ENCODE results near the gene TMEM79. TPM values are rescaled to one million over a fixed set of nuclear protein-coding genes. Genes with fewer than 3 reads are reported as not detected.
"Not testable (repeated sequence)": the region's sequence is repeated elsewhere in the genome, so short reads cannot be mapped to it uniquely, and the experiment has no call there.

Gene TMEM79
- total RNA-seq, 2 donors from 2014 or later, result 3.9 to 4.0 TPM

- no peak for ATAC-seq
- no peak for DNase-seq
- intact Hi-C loops (cut with DNase I, micrococcal nuclease), result no loop called here
Measured at GRCh38 chr1:156293895-156294294, 9.8 kb downstream of the TMEM79 start.

DNA sequence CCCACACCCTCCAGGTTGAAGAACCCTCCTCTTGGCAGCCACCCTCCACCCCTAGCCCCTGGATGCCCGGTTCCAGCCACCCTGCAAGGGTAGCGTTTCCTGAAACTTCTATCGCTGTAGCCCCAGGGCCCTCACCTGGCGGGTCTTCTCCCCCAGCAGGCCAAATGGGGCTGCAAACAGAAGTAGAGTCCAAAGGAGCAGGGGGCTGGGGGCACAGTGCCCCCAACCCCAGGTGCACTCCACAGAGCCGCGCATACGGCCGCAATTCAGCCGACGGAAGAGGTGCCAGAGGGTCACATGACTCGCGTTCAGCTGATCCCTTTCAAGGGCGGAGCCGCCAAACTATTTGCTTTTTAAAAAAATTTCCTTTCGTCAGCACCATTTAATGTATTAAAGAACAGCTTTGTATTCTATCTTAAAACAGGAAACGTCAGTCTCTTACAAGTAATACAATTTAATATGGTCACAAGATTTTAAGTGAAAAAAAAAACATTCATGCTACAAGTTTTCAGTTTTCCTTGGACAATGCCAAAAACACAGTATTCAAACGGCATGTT is 11.3 kb downstream of the TMEM79 start, which contains the start of gene GLMP:
TSS of gene GLMP (minus strand) at position 289 of the 557 bp plus-strand sequence. CDS start at position 255, 34 bp downstream.
- intact Hi-C loops (cut with DNase I, micrococcal nuclease), result no loop called here
- ATAC-seq, result peak; percentile 62
- peak; percentile 69 to 84 for DNase-seq

DNA sequence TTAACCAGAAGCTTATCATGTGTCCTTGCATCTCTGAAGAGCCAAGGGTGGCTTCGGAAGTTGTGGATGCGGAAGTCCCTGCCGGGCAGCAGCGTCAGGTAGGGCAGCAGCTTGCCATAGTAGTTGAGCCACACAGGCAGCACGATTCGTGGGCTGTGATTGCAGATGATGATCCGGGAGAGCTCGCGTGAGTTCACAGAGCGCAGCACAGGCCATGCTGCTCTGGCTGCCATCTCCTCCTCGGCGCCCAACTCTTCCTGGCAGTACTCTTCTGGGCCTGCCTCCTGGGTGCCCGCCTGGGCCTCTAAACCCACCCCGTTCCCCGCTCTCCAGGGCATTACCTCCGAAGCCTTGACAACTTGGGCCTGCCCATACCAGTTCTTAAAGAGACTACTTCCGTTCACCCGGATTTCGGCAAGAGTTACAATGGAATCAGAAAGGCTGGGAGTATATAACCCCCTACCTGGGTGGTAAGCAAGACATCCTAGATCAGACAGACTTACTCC is 14.8 kb downstream of the TMEM79 start, which contains the start of gene VHLL:
TSS of gene VHLL (minus strand) at position 456 of the 506 bp plus-strand sequence. CDS start at position 338, 118 bp downstream.
- DNase-seq (no peak), ATAC-seq (no peak)
- intact Hi-C loops (cut with DNase I, micrococcal nuclease), result no loop called here

DNA sequence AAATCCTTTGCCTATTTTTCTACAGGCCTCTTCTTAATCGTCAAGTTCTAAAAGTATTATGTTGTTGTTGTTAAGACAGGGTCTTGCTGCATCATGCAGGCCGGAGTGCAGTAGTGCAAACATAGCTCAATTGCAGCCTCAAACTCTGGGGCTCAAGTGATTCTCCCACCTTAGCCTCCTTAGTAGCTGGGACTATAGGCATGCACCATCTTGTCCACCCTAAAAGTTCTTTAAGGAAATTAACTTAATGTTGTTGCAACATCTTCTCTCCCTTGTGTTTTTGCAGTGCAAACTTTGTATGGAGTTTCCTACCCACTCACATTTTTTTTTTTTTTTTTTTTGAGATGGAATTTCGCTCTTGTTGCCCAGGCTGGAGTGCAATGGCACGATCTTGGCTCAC is 19.1 kb downstream of the TMEM79 start:
- ATAC-seq, result no peak
- DNase-seq, result no peak
- intact Hi-C loops (cut with DNase I, micrococcal nuclease), result no loop called here

GRCh38 chr1:156305215-156305614 is 21.1 kb downstream of the TMEM79 start:
- intact Hi-C loops (cut with DNase I, micrococcal nuclease), result no loop called here
- no peak for DNase-seq
- ATAC-seq, result no peak

DNA sequence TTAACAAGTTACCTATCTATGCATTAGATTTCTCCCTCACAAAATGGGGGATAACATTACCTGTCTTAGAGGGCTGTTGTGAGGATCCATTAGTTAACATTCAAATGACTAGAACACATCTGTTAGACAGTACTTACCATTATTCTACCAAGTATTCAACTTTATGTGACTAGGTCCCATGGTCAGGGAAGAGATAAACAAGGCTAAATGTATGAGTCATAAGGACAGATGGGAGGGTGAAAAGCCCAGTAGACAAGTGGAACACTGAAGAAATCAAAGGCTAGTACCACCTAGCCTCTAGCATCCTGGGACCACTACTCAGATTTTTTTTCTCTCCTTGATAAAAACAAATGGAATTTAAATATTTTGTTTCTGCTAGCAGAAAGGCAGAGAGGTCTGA is 24.0 kb downstream of the TMEM79 start:
- ATAC-seq (no peak), DNase-seq (no peak)
- intact Hi-C loops (cut with DNase I, micrococcal nuclease), result no loop called here

- intact Hi-C loops (cut with DNase I, micrococcal nuclease), result no loop called here
- no peak for DNase-seq
Measured at GRCh38 chr1:156310962-156311361, 26.8 kb downstream of the TMEM79 start.

DNA sequence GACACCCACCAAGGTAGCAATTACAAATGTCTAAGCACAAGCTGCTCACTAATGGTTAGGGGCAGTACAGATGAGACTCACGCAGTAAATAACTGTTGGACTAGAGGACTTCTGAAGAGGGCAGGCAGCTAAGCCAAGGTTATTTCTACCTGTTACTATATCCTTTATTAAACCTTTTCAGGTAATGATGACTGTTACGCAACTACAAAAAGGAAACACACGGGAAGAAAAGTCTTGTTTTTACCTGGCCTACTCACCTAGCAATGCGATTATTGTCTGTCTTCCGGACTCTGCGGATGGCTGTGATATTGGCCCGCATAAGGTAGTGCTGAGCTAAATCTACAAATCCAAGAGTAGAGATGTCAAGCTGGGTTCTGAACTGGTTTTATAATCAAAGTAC is 32.8 kb downstream of the TMEM79 start:
- ATAC-seq, result no peak
- intact Hi-C loops (cut with DNase I, micrococcal nuclease), result no loop called here

More at GRCh38 chr1:156310962-156311361, 26.8 kb downstream of the TMEM79 start:
- ATAC-seq, result peak; percentile 25

GRCh38 chr1:156319664-156320063 is 35.5 kb downstream of the TMEM79 start:
- ATAC-seq, result no peak
- intact Hi-C loops (cut with DNase I, micrococcal nuclease), result no loop called here
- no peak for DNase-seq

More for the DNA sequence above, 32.8 kb downstream of the TMEM79 start:
- DNase-seq, result no peak

DNA sequence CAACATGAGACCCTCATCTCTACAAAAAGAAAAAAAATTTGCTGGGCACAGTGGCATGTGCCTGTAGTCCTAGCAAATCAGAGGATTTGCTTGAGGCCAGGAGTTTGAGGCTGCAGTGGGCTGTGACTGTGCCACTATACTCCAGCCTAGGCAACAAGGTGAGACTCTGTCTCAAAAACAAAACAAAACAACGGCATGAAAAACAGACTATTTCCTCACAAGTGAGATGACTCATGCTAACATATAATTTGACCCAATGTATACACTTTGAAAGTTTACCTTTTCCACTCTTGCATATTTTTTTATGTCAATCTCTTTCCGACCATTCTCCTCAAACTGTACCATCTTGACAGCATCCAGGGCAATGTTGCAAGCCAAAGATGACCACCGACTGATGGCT is 36.4 kb downstream of the TMEM79 start:
- ATAC-seq (no peak), DNase-seq (no peak)
- intact Hi-C loops (cut with DNase I, micrococcal nuclease), result no loop called here

DNA sequence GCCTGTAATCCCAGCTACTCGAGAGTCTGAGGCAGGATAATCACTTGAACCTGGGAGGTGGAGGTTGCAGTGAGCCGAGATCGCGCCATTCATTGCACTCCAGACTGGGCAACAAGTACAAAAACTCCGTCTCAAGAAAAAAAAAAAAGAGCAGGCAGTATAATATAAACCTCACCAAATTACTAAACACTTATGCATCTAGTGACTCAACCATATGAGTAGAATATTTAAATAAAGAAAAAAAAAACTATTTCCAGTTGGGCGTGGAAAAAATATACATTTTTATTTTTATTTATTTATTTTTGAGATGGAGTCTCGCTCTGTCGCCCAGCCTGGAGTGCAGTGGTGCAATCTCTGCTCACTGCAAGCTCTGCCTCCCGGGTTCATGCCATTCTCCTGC is 39.1 kb downstream of the TMEM79 start:
- intact Hi-C loops (cut with DNase I, micrococcal nuclease); DNase-seq; ATAC-seq: not testable (repeated sequence)

- DNase-seq (no peak), ATAC-seq (no peak)
- intact Hi-C loops (cut with DNase I, micrococcal nuclease), result no loop called here
Measured at GRCh38 chr1:156336242-156336641, 52.1 kb downstream of the TMEM79 start.

- intact Hi-C loops (cut with DNase I, micrococcal nuclease), result no loop called here
- DNase-seq (peak in 1 of 2 donors; percentile 11), ATAC-seq (no peak)
Measured at GRCh38 chr1:156337052-156337887, 53.1 kb downstream of the TMEM79 start.

DNA sequence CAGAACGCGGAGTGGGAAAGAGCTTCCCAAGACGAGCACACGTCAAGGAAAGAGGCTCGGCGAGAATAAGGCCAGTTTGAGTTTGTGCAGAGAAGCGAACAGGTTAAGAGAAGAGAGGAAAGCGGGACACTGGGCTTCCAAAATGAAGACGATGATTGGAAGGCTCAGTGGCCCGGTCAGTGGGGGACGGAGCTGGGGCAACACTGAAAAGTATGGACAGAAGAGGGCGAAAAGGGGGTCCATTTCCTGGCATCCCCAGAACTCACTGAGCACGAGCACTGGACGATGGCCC is 53.7 kb downstream of the TMEM79 start:
- ATAC-seq, result peak; percentile 17
- DNase-seq, result no peak
- intact Hi-C loops (cut with DNase I, micrococcal nuclease), result no loop called here

DNA sequence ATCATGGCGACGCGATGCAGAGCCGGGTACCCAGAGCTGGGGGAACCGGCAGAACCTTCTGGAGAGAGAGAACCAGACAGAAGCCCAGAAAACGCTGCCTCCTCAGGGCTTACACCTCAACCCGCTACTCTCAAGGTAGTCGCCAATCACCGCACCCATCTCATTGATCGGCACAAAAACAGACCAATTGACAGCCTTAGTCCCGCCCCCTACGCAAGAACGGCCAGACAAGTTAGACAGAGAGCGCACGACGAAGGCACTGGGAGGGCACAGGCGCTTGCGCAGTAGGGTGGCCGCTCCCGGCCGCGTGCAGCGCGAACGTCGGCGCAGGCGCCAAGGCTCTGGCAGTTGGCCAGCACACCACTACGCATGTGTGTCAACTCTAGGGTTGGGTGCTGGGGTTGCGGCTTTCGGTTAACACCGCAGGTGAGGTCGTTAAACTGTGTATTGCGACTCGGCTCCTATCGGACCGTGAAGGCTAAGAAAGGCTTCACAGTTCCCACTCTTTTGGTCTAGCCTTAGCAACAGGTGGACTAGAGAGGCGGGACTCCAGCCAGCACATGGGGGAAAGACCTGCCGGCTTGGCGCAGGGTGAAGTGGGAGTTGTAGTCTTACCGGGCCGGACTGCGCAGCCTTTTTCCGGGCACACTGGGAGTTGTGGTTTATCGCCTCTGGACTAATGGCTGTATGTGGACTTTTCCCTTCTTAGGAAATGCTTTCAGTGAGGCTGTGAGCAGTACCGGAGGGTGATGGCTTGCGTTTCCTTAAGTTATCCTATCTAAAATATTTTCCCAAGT is 54.3 kb downstream of the TMEM79 start, which contains the start of the genes CCT3 and TSACC:
TSS of gene CCT3 (minus strand) at position 113 of the 797 bp plus-strand sequence. CDS start at position 5, 108 bp downstream.
TSS of gene TSACC (plus strand) at position 347 of the 797 bp plus-strand sequence. CDS start 1,232 bp downstream, outside the sequence.
- ATAC-seq (peak; percentile 93), DNase-seq (peak; percentile 99)
- intact Hi-C loops (cut with DNase I, micrococcal nuclease), result no loop called here
